Activated CD8-positive, alpha-beta T cell treated with anti-CD3 and anti-CD28 coated beads for 36 hours (primary cell): Measurements from ENCODE around the gene DISP1. TPM values are rescaled to one million over a fixed set of nuclear protein-coding genes. Genes with fewer than 3 reads are reported as not detected.
A peak's percentile ranks its signal among the peaks of the same experiment; 100 is the strongest.

Experiments used
- ATAC-seq: fragments of 200-7000 bp; cut with Tn5 transposase; one replicate; pipeline ENCODE4 v1.10.0; 2021; ENCODE audit warnings: mild to moderate bottlenecking, moderate library complexity
- CTCF ChIA-PET: fragments of 350-600 bp; sonication (Branson Sonifier 250); formaldehyde crosslinking; loops from one replicate; lab custom pipeline; 2021; ENCODE audit warnings: antibody characterized with exemption; lab: Charles Lee
- POLR2A ChIA-PET: fragments of 350-600 bp; sonication (Branson Sonifier 250); formaldehyde crosslinking; loops from one replicate; lab custom pipeline; 2021; ENCODE audit warnings: antibody characterized with exemption; lab: Charles Lee
- DNase-seq: peaks from one replicate; pipeline ENCODE4 v3.0.0-alpha.2; 2020
- H3K27ac Mint-ChIP-seq: one replicate; pipeline ENCODE4 v1.8.0; 2021; ENCODE audit warnings: mild to moderate bottlenecking, mixed read lengths
- H3K27me3 Mint-ChIP-seq: one replicate; pipeline ENCODE4 v1.8.0; 2021; ENCODE audit warnings: mixed read lengths
- H3K36me3 Mint-ChIP-seq: one replicate; pipeline ENCODE4 v1.8.0; 2021; ENCODE audit warnings: low read depth, mixed read lengths
- H3K4me1 Mint-ChIP-seq: one replicate; pipeline ENCODE4 v1.8.0; 2021; ENCODE audit warnings: low read depth, mixed read lengths
- H3K4me3 Mint-ChIP-seq: one replicate; pipeline ENCODE4 v1.8.0; 2021; ENCODE audit warnings: mild to moderate bottlenecking, moderate library complexity, mixed read lengths
- H3K9me3 Mint-ChIP-seq: one replicate; pipeline ENCODE4 v1.8.0; 2021; ENCODE audit warnings: mixed read lengths
- intact Hi-C: fragments of 100-400 bp; cut with micrococcal nuclease; formaldehyde crosslinking; loops from one replicate; pipeline ENCODE4 v1.10.0; 2022
- total RNA-seq, 2 experiments: library from RNA; stranded (reverse); gene quantifications; one replicate each; pipeline ENCODE4 v1.2.3, GENCODE V29; 2021
- TF ChIP-seq, protein P1 (sequence below): fragments of 200-600 bp; IDR thresholded peaks from one replicate; pipeline ENCODE4 v1.8.0; 2022; ENCODE audit warnings: antibody characterized with exemption, mild to moderate bottlenecking

DISP1 gene
- total RNA-seq, 2 experiments from 2014 or later: 1.8 to 2.1 TPM

DNA sequence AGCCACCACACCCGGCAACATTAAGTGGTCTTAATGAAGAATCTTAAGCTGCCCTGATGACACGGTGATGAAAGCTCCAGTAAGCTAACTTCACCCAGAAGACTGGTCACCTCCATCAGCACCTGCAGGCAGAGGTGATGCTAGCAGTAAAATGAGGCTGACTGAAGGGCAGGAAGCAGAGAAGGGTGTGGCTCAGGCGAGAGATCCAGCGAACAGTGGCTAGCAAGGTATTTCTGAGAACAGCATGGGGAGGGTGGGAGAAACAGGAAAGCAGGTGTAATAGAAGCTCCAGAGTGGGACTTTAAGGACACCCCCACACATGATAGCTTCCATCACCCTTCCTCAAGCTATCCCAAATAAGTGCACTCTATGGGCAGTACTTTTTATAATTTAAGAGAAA lies 15.9 kb upstream of the DISP1 start:
- H3K4me3 Mint-ChIP-seq: no peak overlapping the region
- ChIA-PET POLR2A (no interaction called here), CTCF (interaction anchor here (1.0 to 2.1 kb wide), 3 partner anchors 283 to 335 kb away, joined by 3 to 8 read pairs (median 3); no protein-coding TSS in a partner anchor)
- ATAC-seq (no peak), DNase-seq (no peak)
- H3K4me1 Mint-ChIP-seq: peaks cover 7% of the 10 kb centered on the region
- no peaks in the 10 kb centered on the region for H3K9me3 Mint-ChIP-seq
- no peaks in the 10 kb centered on the region for H3K36me3 Mint-ChIP-seq
- no peak overlapping the region for H3K27ac Mint-ChIP-seq
- intact Hi-C loops: no loop called here
- TF ChIP-seq, protein P1, sequence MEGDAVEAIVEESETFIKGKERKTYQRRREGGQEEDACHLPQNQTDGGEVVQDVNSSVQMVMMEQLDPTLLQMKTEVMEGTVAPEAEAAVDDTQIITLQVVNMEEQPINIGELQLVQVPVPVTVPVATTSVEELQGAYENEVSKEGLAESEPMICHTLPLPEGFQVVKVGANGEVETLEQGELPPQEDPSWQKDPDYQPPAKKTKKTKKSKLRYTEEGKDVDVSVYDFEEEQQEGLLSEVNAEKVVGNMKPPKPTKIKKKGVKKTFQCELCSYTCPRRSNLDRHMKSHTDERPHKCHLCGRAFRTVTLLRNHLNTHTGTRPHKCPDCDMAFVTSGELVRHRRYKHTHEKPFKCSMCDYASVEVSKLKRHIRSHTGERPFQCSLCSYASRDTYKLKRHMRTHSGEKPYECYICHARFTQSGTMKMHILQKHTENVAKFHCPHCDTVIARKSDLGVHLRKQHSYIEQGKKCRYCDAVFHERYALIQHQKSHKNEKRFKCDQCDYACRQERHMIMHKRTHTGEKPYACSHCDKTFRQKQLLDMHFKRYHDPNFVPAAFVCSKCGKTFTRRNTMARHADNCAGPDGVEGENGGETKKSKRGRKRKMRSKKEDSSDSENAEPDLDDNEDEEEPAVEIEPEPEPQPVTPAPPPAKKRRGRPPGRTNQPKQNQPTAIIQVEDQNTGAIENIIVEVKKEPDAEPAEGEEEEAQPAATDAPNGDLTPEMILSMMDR: no peak
- H3K27me3 Mint-ChIP-seq: peaks cover 3% of the 10 kb centered on the region

DNA sequence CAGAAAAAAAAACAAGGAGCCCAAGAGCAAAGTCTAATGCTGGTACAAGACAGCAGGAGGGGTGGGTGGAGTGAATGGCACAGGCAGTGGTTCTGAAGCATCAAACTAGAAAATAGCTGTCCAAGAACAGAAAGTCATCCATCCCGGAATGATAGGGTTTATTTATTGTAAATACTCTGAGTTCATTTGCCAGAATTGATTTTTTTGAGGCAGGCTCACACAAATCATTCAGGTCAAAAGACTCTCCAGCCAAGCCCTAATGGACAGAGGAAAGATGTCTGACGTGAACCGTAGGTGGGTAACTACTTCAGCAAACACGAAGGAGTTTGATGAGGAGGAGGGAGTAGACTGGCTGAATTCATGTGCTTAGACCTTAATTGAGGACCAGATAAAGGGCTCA lies 13.8 kb upstream of the DISP1 start:
- POLR2A ChIA-PET: no interaction called here
- no peak for ATAC-seq

DNA sequence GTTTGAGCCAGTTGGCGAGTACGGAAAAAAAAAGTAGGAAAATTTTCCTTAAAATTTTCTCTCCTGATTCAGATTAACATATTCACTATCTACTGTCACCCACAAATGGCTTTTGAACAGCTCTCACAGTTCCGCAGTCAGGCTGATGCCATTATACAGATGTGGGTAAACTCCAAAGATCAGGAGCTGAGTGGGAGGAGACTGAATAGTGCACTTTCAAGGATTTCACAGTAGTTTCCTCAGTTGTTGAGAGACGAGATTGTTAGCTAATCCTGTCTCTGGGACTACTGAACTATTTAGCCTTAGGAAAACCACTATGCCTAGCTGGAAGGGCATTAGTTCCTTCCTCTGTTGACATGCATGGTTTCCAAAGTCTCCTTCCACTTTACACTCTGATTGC lies 3.2 kb upstream of the DISP1 start:
- no peak for ATAC-seq
- no peak for DNase-seq
- H3K4me1 Mint-ChIP-seq: peaks cover 15% of the 10 kb centered on the region
- H3K36me3 Mint-ChIP-seq: no peaks in the 10 kb centered on the region
- CTCF ChIA-PET: interaction anchor here (2.6 kb wide), 1 partner anchor 312 kb away, joined by 9 read pairs; no protein-coding TSS in a partner anchor
- no peaks in the 10 kb centered on the region for H3K27me3 Mint-ChIP-seq
- no peaks in the 10 kb centered on the region for H3K9me3 Mint-ChIP-seq
- intact Hi-C loops: no loop called here
- TF ChIP-seq, protein P1: no peak
- POLR2A ChIA-PET: no interaction called here
- H3K4me3 Mint-ChIP-seq: no peak overlapping the region
- no peak overlapping the region for H3K27ac Mint-ChIP-seq

More for the DNA sequence above, 13.8 kb upstream of the DISP1 start:
- CTCF ChIA-PET: interaction anchor here (0.8 kb wide), 1 partner anchor 323 kb away, joined by 3 read pairs; no protein-coding TSS in a partner anchor
- intact Hi-C loops: no loop called here
- TF ChIP-seq, protein P1: no peak
- DNase-seq: no peak
- peaks cover 7% of the 10 kb centered on the region for H3K4me1 Mint-ChIP-seq
- H3K9me3 Mint-ChIP-seq: no peaks in the 10 kb centered on the region
- no peaks in the 10 kb centered on the region for H3K36me3 Mint-ChIP-seq
- H3K27ac Mint-ChIP-seq: no peak overlapping the region
- H3K27me3 Mint-ChIP-seq: peaks cover 6% of the 10 kb centered on the region
- H3K4me3 Mint-ChIP-seq: no peak overlapping the region

DNA sequence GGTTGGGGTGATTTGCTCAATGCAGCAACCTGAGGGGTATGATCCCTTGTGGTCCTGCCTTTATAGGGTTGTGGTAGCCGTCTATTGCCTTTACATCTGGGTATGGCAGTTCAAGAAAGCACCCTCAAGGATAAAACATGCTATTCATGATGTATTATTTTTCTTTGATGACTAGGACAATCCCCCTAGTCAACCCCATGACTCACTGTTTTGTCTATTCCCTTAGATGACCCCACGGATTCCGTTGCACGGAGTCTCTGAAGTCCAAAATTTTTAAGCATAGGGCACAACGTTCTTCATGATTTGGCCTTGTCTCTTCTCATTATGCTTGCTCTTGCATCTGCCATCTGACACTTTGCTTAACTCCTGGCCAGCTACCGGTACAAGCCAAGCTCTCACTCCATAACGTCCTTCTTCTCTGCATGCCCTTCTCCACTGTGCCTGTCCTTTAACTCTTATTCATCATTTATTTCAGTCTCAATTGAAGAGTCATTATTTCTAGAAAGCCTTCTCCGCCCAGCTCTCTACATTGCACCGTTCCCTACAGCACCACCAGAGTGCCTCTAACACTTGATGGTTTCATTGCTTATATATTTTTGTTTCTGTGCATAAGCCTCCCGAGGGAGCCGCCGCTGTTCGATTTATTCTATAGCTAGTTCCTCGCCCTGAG lies 838 bp upstream of the DISP1 start:
- H3K27me3 Mint-ChIP-seq: no peaks in the 10 kb centered on the region
- ATAC-seq (no peak), DNase-seq (peak; percentile 9)
- H3K9me3 Mint-ChIP-seq: no peaks in the 10 kb centered on the region
- ChIA-PET CTCF (no interaction called here), POLR2A (no interaction called here)
- intact Hi-C loops: no loop called here
- no peaks in the 10 kb centered on the region for H3K36me3 Mint-ChIP-seq
- H3K27ac Mint-ChIP-seq: peak overlapping the region; percentile 90
- H3K4me3 Mint-ChIP-seq: peak overlapping the region; percentile 88
- TF ChIP-seq, protein P1: no peak
- H3K4me1 Mint-ChIP-seq: peaks cover 32% of the 10 kb centered on the region

DNA sequence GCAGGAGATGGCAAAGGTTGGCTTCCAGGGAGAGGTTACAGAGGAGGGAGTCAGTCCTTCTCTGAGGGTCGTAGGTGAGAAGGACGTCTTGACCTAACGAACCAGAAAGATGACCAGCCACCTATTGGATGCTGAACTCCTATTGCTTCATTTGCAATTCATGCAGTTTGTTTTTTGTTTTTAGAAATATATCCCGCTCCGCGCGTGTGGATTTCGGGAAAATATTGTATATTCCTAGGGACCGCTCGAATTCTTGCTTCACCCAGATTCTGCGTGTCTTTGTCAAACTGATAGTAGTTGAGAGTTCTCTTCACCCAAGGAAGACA lies 564 bp downstream of the DISP1 start:
- TF ChIP-seq, protein P1: no peak
- Mint-ChIP-seq H3K4me3 (peak overlapping the region; percentile 88), H3K27me3 (no peaks in the 10 kb centered on the region), H3K27ac (peak overlapping the region; percentile 90), H3K4me1 (peaks cover 34% of the 10 kb centered on the region), H3K9me3 (no peaks in the 10 kb centered on the region), H3K36me3 (no peaks in the 10 kb centered on the region)
- POLR2A ChIA-PET: interaction anchor here (0.6 kb wide), 1 partner anchor 11 kb away, joined by 4 read pairs; no protein-coding TSS in a partner anchor
- ATAC-seq: no peak
- DNase-seq: no peak
- intact Hi-C loops: no loop called here
- CTCF ChIA-PET: interaction anchor here (0.7 to 1.5 kb wide), 2 partner anchors 150 to 266 kb away, joined by 3 to 5 read pairs; no protein-coding TSS in a partner anchor
